Testis (tissue), 3 donors: Measurements from ENCODE around the gene FZD8. TPM values are rescaled to one million over a fixed set of nuclear protein-coding genes. Genes with fewer than 3 reads are reported as not detected.

Source experiments
- DNase-seq: peaks from one replicate; pipeline ENCODE4 v3.0.0-alpha.2; 2019
- H3K27ac ChIP-seq, 2 donors: fragments of 200-600 bp; sonication (generic); one replicate each; pipeline ENCODE4 v1.5.1; 2019
- H3K27me3 ChIP-seq: fragments of 200-600 bp; sonication (generic); one replicate; pipeline ENCODE4 v1.5.1; 2019
- H3K36me3 ChIP-seq: fragments of 200-600 bp; sonication (generic); one replicate; pipeline ENCODE4 v1.5.1; 2017; ENCODE audit warnings: low read depth; ENCODE audit errors: missing control alignments
- H3K4me1 ChIP-seq: fragments of 200-600 bp; sonication (generic); one replicate; pipeline ENCODE4 v1.5.1; 2019
- H3K4me3 ChIP-seq, 2 donors: fragments of 200-600 bp; sonication (generic); one replicate each; pipeline ENCODE4 v1.5.1; 2017 to 2019
- H3K9me3 ChIP-seq: fragments of 200-600 bp; sonication (generic); one replicate; pipeline ENCODE4 v1.5.1; 2017
- POLR2A ChIP-seq: fragments of 450-650 bp; IDR thresholded peaks from one replicate; pipeline ENCODE4 v1.6.1; 2017; ENCODE audit warnings: antibody characterized with exemption, mild to moderate bottlenecking, moderate library complexity
- WGBS, 2 donors: methylation state at CpG; one replicate each; pipeline ENCODE4 v1.1.5; 2018; 5-methylcytosine and 5-hydroxymethylcytosine counted together
- intact Hi-C: fragments of 100-400 bp; cut with DNase I; formaldehyde crosslinking; loops from one replicate; pipeline ENCODE4 v1.15.1; 2023; ENCODE audit warnings: low total_unique reads
- polyA plus RNA-seq: library from polyadenylated mRNA; stranded (reverse); fragments of 350-450 nt; fragmentation: Illumina TruSeq; extraction: RNeasy Lipid Tissue Mini Kit (QIAGEN cat#74804); gene quantifications from one replicate; pipeline ENCODE4 v1.2.3, GENCODE V29; 2014; ENCODE audit warnings: low read depth, low replicate concordance; ENCODE audit not compliant: insufficient read depth
- total RNA-seq, 2 donors: library from RNA; depleted of rRNA; stranded (reverse); fragments of >200 nt; gene quantifications; one replicate each; pipeline ENCODE4 v1.2.3, GENCODE V29; 2016
- TF ChIP-seq, protein P1 (sequence below), 3 experiments: fragments of 450-650 bp in 2 of 3; fragments of 200-600 bp in 1 of 3; sonication (generic) in 1 of 3; IDR thresholded peaks; one replicate each; pipeline ENCODE4 v1.5.1; 2016 to 2019; ENCODE audit warnings: antibody characterized with exemption in 3 of 3, mild to moderate bottlenecking in 2 of 3, moderate library complexity in 1 of 3

The FZD8 gene
- total and polyA plus RNA-seq, 3 donors from 2014 or later, result 4.9 to 16.4 (median 13.0) TPM

DNA sequence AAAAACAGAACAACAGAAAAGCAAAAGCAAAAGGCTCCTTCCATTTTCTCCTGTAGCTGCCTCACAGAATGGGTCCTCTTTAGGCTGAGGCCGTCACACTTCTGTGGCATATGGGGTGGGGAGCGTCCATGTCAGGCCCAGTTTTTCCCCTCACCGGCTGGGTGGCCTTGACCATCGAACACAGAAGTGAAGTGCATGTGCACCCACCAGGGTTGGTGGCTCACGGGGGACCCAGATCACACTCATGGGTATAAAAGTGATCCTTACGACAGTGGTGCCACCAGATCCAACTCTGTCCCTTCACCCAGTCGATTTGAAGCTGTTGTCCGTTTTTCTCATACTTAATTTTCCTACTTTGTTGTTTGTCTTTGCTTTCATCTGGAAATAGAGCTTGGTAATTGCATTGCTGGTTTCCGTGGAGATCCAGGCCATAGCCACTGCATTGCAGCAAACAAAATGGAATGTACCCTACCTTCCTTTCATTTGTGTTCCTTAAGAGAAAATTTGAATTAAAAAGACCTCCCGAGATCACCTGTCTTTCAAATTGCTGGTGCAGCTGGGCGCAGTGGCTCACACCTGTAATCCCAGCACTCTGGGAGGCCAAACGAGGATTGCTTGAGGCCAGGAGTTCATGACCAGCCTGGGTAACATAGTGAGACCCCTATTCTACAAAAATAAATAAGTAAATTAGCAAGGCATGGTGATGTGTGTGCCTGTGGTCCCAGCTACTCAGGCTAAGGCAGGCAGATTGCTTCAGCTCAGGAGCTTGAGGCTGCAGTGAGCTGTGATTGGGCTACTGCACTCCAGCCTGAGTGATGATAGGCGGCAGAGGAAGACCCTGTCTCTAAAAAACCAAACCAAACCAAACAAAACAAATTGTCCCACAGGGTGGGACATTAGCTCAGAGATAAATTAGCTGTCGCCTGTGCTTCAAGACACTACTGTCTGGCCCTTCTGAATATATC is 47.7 kb downstream of the FZD8 start:
- H3K27ac ChIP-seq, result no peak overlapping the region
- TF ChIP-seq, protein P1, sequence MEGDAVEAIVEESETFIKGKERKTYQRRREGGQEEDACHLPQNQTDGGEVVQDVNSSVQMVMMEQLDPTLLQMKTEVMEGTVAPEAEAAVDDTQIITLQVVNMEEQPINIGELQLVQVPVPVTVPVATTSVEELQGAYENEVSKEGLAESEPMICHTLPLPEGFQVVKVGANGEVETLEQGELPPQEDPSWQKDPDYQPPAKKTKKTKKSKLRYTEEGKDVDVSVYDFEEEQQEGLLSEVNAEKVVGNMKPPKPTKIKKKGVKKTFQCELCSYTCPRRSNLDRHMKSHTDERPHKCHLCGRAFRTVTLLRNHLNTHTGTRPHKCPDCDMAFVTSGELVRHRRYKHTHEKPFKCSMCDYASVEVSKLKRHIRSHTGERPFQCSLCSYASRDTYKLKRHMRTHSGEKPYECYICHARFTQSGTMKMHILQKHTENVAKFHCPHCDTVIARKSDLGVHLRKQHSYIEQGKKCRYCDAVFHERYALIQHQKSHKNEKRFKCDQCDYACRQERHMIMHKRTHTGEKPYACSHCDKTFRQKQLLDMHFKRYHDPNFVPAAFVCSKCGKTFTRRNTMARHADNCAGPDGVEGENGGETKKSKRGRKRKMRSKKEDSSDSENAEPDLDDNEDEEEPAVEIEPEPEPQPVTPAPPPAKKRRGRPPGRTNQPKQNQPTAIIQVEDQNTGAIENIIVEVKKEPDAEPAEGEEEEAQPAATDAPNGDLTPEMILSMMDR (IDR thresholded peaks at IDR 0.05), result no peak
- no peak for TF ChIP-seq POLR2A
- H3K36me3 ChIP-seq, result no peaks in the 10 kb centered on the region
- H3K4me3 ChIP-seq, result no peak overlapping the region
- intact Hi-C loops, result no loop called here
- H3K27me3 ChIP-seq, result no peaks in the 10 kb centered on the region
- H3K4me1 ChIP-seq, result no peaks in the 10 kb centered on the region
- no peak for DNase-seq
- H3K9me3 ChIP-seq, result no peaks in the 10 kb centered on the region
- WGBS, 2 donors, result 69 to 74% methylated on average over 14 of the region's 14 CpGs

DNA sequence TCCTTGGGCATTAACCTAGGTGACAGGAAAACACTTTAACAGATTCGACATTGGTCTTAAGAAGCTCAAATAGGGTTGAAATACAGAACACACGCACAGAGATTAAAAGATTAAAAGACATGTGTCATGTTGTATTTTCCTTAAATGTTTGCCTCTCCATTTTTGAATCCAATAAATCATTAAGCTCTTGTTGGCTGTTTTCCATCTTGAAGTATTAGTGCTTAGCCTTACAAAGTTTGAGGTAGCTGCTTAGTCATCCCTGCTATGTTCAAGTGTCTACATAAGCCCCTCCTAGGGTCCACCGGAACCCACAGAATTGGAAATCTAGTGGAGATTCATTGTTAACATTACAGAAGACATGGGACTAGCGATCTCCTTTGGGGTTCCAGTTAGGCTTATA is 49.7 kb downstream of the FZD8 start:
- no peaks in the 10 kb centered on the region for H3K27me3 ChIP-seq
- no peak for DNase-seq
- TF ChIP-seq POLR2A, result no peak
- TF ChIP-seq, protein P1 (IDR thresholded peaks at IDR 0.05), result no peak
- no peaks in the 10 kb centered on the region for H3K9me3 ChIP-seq
- H3K4me3 ChIP-seq, result no peak overlapping the region
- intact Hi-C loops, result no loop called here
- 91 to 96% methylated on average over 4 of the region's 4 CpGs for WGBS, 2 donors
- no peaks in the 10 kb centered on the region for H3K4me1 ChIP-seq
- H3K27ac ChIP-seq, result no peak overlapping the region
- no peaks in the 10 kb centered on the region for H3K36me3 ChIP-seq

- Histone ChIP-seq H3K4me3 (no peak overlapping the region), H3K4me1 (no peaks in the 10 kb centered on the region), H3K27me3 (no peaks in the 10 kb centered on the region), H3K36me3 (no peaks in the 10 kb centered on the region), H3K27ac (no peak overlapping the region), H3K9me3 (no peaks in the 10 kb centered on the region)
- TF ChIP-seq POLR2A, result no peak
- TF ChIP-seq, protein P1 (IDR thresholded peaks at IDR 0.05), result no peak
- no peak for DNase-seq
- intact Hi-C loops, result no loop called here
Observed at GRCh38 chr10:35588836-35589235, 53.3 kb downstream of the FZD8 start.

Other genes with a start within 250 kb of the FZD8 start
- gene GJD4, start 37.0 kb downstream of the FZD8 start, total RNA-seq, result under 1 TPM in 1 of 2 donors, not detected in 1; 0.31 TPM
- not detected for gene GJD4, start 37.0 kb downstream of the FZD8 start, polyA plus RNA-seq